HG02588 (cell line): ENCODE results near the gene EYS.
A peak's percentile ranks its signal among the peaks of the same experiment; 100 is the strongest.

Experiments
- ATAC-seq: cut with Tn5 transposase; IDR thresholded peaks from one replicate; pipeline ENCODE4 v1.9.1; 2021; ENCODE audit warnings: mild to moderate bottlenecking, moderate library complexity; ENCODE audit not compliant: unreplicated experiment

The EYS gene

GRCh38 chr6:63721181-63721580, 1985.8 kb downstream of the EYS start:
- no peak for ATAC-seq

GRCh38 chr6:63716169-63716568, 1990.9 kb downstream of the EYS start:
- ATAC-seq: no peak

- ATAC-seq: no peak
Observed at GRCh38 chr6:63714091-63714490, 1992.9 kb downstream of the EYS start.

- no peak for ATAC-seq
Observed at GRCh38 chr6:63713332-63713731, 1993.7 kb downstream of the EYS start.

GRCh38 chr6:63709148-63709547, 1997.9 kb downstream of the EYS start:
- no peak for ATAC-seq

- ATAC-seq: no peak
Observed at GRCh38 chr6:63708631-63709030, 1998.4 kb downstream of the EYS start.

GRCh38 chr6:63706630-63707029, 2000.4 kb downstream of the EYS start:
- ATAC-seq: no peak

- ATAC-seq: no peak
Observed at GRCh38 chr6:63705707-63706106, 2001.3 kb downstream of the EYS start.

- ATAC-seq: no peak
Observed at GRCh38 chr6:63690221-63690620, 2016.8 kb downstream of the EYS start.

GRCh38 chr6:63689421-63689820, 2017.6 kb downstream of the EYS start:
- ATAC-seq: no peak

- ATAC-seq: peak; percentile 80
Observed at GRCh38 chr6:63685446-63686379, 2021.3 kb downstream of the EYS start.

GRCh38 chr6:63683071-63683603, 2023.9 kb downstream of the EYS start:
- no peak for ATAC-seq

GRCh38 chr6:63677282-63677681, 2029.7 kb downstream of the EYS start:
- no peak for ATAC-seq

- no peak for ATAC-seq
Observed at GRCh38 chr6:63676412-63677114, 2030.5 kb downstream of the EYS start.

- no peak for ATAC-seq
Observed at GRCh38 chr6:63675138-63675537, 2031.9 kb downstream of the EYS start.

- ATAC-seq: no peak
Observed at GRCh38 chr6:63674635-63675034, 2032.4 kb downstream of the EYS start.

GRCh38 chr6:63673692-63674091, 2033.3 kb downstream of the EYS start:
- no peak for ATAC-seq

GRCh38 chr6:63672582-63673129, 2034.4 kb downstream of the EYS start:
- no peak for ATAC-seq

GRCh38 chr6:63671098-63671754, 2035.8 kb downstream of the EYS start:
- no peak for ATAC-seq
